MCF 10A (cell line): ENCODE results near the gene IL10. TPM values are rescaled to one million over a fixed set of nuclear protein-coding genes. Genes with fewer than 3 reads are reported as not detected.

Experiments used
- BruUV-seq: library from RNA; stranded (reverse); fragments of 400-500 nt; replicated peaks from 2 replicates; lab custom pipeline; 2021; lab: Mats Ljungman, UMichigan
- CTCF ChIA-PET: fragments of 300-600 bp; sonication (Branson Sonifier 250); formaldehyde crosslinking; extraction: SDS; loops from one replicate; lab custom pipeline; 2021; ENCODE audit warnings: antibody characterized with exemption, inconsistent platforms; lab: Yijun Ruan, JAX
- POLR2A ChIA-PET: fragments of 300-600, 350-650 bp; sonication (Branson Sonifier 250); formaldehyde crosslinking; extraction: SDS; loops from one replicate; lab custom pipeline; 2020; ENCODE audit warnings: antibody characterized with exemption, inconsistent platforms; lab: Yijun Ruan, JAX
- DNase-seq: peaks from one replicate; pipeline ENCODE4 v3.0.0-alpha.2; 2018; ENCODE audit not compliant: unreplicated experiment
- H3K27ac Mint-ChIP-seq: one replicate; pipeline ENCODE4 v1.8.0; 2022; ENCODE audit warnings: mild to moderate bottlenecking, low read depth, mixed read lengths; ENCODE audit not compliant: unreplicated experiment
- H3K27me3 Mint-ChIP-seq: one replicate; pipeline ENCODE4 v1.8.0; 2022; ENCODE audit warnings: mixed read lengths; ENCODE audit not compliant: insufficient read depth, unreplicated experiment
- H3K36me3 Mint-ChIP-seq: one replicate; pipeline ENCODE4 v1.8.0; 2022; ENCODE audit warnings: mild to moderate bottlenecking, moderate library complexity, mixed read lengths; ENCODE audit not compliant: insufficient read depth, unreplicated experiment
- H3K4me1 Mint-ChIP-seq: one replicate; pipeline ENCODE4 v1.8.0; 2022; ENCODE audit warnings: mixed read lengths; ENCODE audit not compliant: insufficient read depth, unreplicated experiment
- H3K4me3 Mint-ChIP-seq: one replicate; pipeline ENCODE4 v1.8.0; 2022; ENCODE audit warnings: mild to moderate bottlenecking, moderate library complexity, mixed read lengths; ENCODE audit not compliant: unreplicated experiment
- H3K9me3 Mint-ChIP-seq: one replicate; pipeline ENCODE4 v1.8.0; 2022; ENCODE audit warnings: mixed read lengths; ENCODE audit not compliant: unreplicated experiment
- intact Hi-C: fragments of 100-400 bp; cut with micrococcal nuclease; formaldehyde crosslinking; loops from 2 replicates; pipeline ENCODE4 v1.14.1; 2022
- total RNA-seq: library from RNA; stranded (reverse); gene quantifications from 2 replicates; pipeline ENCODE4 v1.2.3, GENCODE V29; 2022
- TF ChIP-seq, protein P1 (sequence below): fragments of 200-600 bp; IDR thresholded peaks from one replicate; pipeline ENCODE4 v1.8.0; 2022; ENCODE audit warnings: antibody characterized with exemption, mild to moderate bottlenecking; ENCODE audit not compliant: unreplicated experiment

The IL10 gene
- total RNA-seq, 1 experiment from 2014 or later, result not detected

DNA sequence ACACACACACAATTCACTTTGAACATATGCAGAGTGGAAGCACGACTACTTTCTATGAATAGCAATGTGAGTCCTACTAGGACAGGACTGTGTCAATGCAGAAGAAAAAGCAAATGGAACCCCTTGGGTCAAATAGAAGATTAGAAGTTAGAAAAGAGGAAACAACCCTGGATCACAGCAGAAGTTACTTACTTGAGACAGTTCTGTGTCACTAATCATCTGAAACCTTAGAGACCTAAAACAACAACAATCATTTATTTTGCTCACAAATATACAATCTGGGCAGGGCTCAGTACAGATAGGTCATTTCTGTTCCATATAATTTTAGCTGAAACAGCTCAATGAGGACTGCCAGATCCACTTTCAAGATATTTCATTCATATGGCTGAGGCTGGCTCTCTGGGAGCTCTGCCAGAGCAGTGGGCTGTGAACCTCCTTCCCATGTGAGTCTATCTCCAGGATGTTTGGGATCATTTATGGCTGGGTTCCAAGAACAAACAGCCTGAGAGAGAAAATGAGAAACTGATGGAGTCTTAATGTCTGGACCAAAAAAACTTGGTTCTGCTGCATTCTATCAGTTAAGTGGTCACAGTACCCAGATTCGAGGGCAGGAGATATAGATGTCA is 42.5 kb upstream of the IL10 start:
- no peaks in the 10 kb centered on the region for H3K36me3 Mint-ChIP-seq
- H3K4me3 Mint-ChIP-seq, result no peak overlapping the region
- no peak overlapping the region for H3K27ac Mint-ChIP-seq
- ChIA-PET POLR2A (interaction anchor here (0.5 to 1.0 kb wide), 3 partner anchors 50 to 220 kb away, joined by 3 read pairs; partner anchors contain the start of gene IL20), CTCF (interaction anchor here (0.6 to 2.1 kb wide), 6 partner anchors 12 to 1633 kb away, joined by 3 to 7 read pairs (median 3); no protein-coding TSS in a partner anchor)
- no peaks in the 10 kb centered on the region for H3K27me3 Mint-ChIP-seq
- no peaks in the 10 kb centered on the region for H3K9me3 Mint-ChIP-seq
- TF ChIP-seq, protein P1, sequence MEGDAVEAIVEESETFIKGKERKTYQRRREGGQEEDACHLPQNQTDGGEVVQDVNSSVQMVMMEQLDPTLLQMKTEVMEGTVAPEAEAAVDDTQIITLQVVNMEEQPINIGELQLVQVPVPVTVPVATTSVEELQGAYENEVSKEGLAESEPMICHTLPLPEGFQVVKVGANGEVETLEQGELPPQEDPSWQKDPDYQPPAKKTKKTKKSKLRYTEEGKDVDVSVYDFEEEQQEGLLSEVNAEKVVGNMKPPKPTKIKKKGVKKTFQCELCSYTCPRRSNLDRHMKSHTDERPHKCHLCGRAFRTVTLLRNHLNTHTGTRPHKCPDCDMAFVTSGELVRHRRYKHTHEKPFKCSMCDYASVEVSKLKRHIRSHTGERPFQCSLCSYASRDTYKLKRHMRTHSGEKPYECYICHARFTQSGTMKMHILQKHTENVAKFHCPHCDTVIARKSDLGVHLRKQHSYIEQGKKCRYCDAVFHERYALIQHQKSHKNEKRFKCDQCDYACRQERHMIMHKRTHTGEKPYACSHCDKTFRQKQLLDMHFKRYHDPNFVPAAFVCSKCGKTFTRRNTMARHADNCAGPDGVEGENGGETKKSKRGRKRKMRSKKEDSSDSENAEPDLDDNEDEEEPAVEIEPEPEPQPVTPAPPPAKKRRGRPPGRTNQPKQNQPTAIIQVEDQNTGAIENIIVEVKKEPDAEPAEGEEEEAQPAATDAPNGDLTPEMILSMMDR, result no peak
- peak; percentile 54 for DNase-seq
- intact Hi-C loops, result no loop called here
- no TSS peak for BruUV-seq
- H3K4me1 Mint-ChIP-seq, result no peaks in the 10 kb centered on the region

DNA sequence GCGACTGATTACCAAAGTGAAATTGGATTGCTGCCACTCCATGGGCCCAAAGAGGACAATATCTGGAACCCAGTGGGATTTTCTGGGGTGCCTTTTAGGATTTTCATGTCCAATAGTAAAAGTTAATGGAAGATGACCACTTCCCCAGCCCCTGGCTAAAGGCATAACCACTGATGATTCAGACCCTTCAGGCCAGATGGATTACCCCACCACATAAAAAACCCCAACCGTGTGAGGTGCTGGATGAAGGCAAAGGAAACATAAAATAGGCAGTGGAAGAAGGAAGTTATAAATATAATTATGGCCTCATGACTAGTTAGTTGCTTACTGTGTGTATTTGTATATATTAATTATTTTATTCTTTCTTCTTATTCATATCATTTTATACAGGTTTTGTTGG is 40.2 kb upstream of the IL10 start:
- Mint-ChIP-seq H3K4me3 (no peak overlapping the region), H3K27ac (no peak overlapping the region), H3K9me3 (no peaks in the 10 kb centered on the region), H3K36me3 (no peaks in the 10 kb centered on the region), H3K27me3 (peaks cover 15% of the 10 kb centered on the region), H3K4me1 (no peaks in the 10 kb centered on the region)
- CTCF ChIA-PET, result interaction anchor here (0.7 to 9.8 kb wide), 11 partner anchors 8 to 294 kb away, joined by 3 to 243 read pairs (median 5); no protein-coding TSS in a partner anchor
- POLR2A ChIA-PET, result no interaction called here
- TF ChIP-seq, protein P1, result no peak
- no peak for DNase-seq
- intact Hi-C loops, result no loop called here
- no TSS peak for BruUV-seq

GRCh38 chr1:206809504-206810084 is 37.3 kb upstream of the IL10 start:
- TF ChIP-seq, protein P1, result peak; percentile 84
- Mint-ChIP-seq H3K4me1 (no peaks in the 10 kb centered on the region), H3K36me3 (no peaks in the 10 kb centered on the region), H3K27me3 (peaks cover 41% of the 10 kb centered on the region), H3K9me3 (no peaks in the 10 kb centered on the region), H3K4me3 (no peak overlapping the region), H3K27ac (no peak overlapping the region)
- intact Hi-C loops, result loop anchor here (1.0 to 10.0 kb wide), 7 partner anchors 56 to 305 kb away; partner anchors contain the start of genes IL20 and RASSF5
- ChIA-PET CTCF (interaction anchor here (0.5 to 9.8 kb wide), 75 partner anchors 10 to 1635 kb away, joined by 3 to 243 read pairs (median 6); partner anchors contain the start of genes IL10, IL19, IL20 and IL24), POLR2A (interaction anchor here (0.9 to 3.6 kb wide), 5 partner anchors 18 to 132 kb away, joined by 3 to 25 read pairs (median 4); no protein-coding TSS in a partner anchor)
- peak; percentile 79 for DNase-seq
- BruUV-seq, result no TSS peak

DNA sequence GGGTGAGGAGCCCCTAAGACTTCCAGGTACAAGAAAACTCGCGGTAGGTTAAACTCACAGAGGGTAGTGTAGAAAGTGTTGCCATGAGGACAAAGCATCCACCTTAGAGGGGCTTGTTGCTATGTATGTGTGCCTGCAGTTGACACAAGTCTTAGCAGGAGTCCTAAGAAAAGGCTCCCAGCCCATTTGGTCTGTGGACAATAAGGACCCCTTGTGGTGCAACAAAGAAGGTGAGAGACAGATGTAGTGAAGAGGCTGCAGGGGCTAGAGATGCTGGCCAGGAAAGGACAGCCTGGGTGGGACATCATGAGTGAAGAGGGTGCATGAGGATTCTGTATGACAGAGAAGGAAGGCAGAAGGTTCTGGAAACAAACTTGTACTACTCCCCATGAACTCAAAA is 36.3 kb upstream of the IL10 start:
- Mint-ChIP-seq H3K36me3 (no peaks in the 10 kb centered on the region), H3K4me1 (peaks cover 5% of the 10 kb centered on the region), H3K4me3 (no peak overlapping the region), H3K27me3 (peaks cover 41% of the 10 kb centered on the region), H3K27ac (no peak overlapping the region), H3K9me3 (no peaks in the 10 kb centered on the region)
- TF ChIP-seq, protein P1, result peak; percentile 30
- CTCF ChIA-PET, result interaction anchor here (0.6 to 9.8 kb wide), 58 partner anchors 9 to 816 kb away, joined by 3 to 243 read pairs (median 8); partner anchors contain the start of genes IL19, IL20 and IL24
- peak; percentile 67 for DNase-seq
- BruUV-seq, result no TSS peak
- intact Hi-C loops, result loop anchor here (1.0 to 10.0 kb wide), 8 partner anchors 57 to 304 kb away; partner anchors contain the start of genes IL20 and RASSF5
- POLR2A ChIA-PET, result interaction anchor here (1.5 to 3.6 kb wide), 3 partner anchors 19 to 103 kb away, joined by 4 to 25 read pairs (median 20); no protein-coding TSS in a partner anchor
